ENCODE data around the gene KRT27. TPM values are rescaled to one million over a fixed set of nuclear protein-coding genes. Genes with fewer than 3 reads are reported as not detected.

The KRT27 gene
- total and polyA plus RNA-seq, 2 experiments from 2014 or later, result not detected

DNA sequence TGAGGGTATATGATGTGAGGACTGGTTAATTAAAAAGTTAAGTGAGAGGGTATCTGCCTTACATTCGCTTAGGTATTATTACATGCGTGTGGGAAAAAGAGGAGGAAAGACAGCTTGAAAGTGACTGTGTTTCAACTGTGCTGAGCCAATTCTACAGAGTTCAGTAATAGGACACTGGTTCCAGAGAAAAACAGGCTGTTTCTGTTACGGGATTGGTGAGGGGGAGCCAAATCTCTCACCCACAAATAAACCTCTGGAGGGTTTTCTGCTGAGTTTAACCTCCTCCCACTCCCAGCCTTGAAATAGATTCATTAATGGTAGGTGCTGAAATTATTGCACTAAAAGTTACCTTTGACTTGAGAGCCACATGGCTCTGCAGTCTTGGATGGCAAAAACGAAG is 6.4 kb downstream of the KRT27 start:
- H3K4me1 ChIP-seq (ENCODE audit: insufficient read depth), result no peaks in the 10 kb centered on the region
- H3K27me3 Mint-ChIP-seq (ENCODE audit: insufficient read depth, low read depth, poor library complexity), result peaks cover 6% of the 10 kb centered on the region
- no peaks in the 10 kb centered on the region for H3K36me3 Mint-ChIP-seq (ENCODE audit: low read depth)
- H3K4me1 Mint-ChIP-seq, result no peaks in the 10 kb centered on the region
- H3K79me2 ChIP-seq (replicated peaks; ENCODE audit: insufficient read depth), result no peaks in the 10 kb centered on the region
- no peaks in the 10 kb centered on the region for H3K9me3 Mint-ChIP-seq
- no peak overlapping the region for H3K4me3 Mint-ChIP-seq
- no peaks in the 10 kb centered on the region for H4K20me1 ChIP-seq (replicated peaks; ENCODE audit: insufficient read depth)
- ATAC-seq (no peak), DNase-seq (ENCODE audit: low spot score) (no peak)
- H3K27me3 ChIP-seq (ENCODE audit: insufficient read depth), result peaks cover 15% of the 10 kb centered on the region
- H2AFZ ChIP-seq, result peak overlapping the region; percentile 19; the same call in 1 of the 2 replicates
- H3K36me3 ChIP-seq (ENCODE audit: insufficient read depth), result no peaks in the 10 kb centered on the region
- no peak overlapping the region for H3K4me2 ChIP-seq
- no peaks in the 10 kb centered on the region for H3F3A ChIP-seq (replicated peaks; ENCODE audit: low read depth)
- TF ChIP-seq, protein P1, sequence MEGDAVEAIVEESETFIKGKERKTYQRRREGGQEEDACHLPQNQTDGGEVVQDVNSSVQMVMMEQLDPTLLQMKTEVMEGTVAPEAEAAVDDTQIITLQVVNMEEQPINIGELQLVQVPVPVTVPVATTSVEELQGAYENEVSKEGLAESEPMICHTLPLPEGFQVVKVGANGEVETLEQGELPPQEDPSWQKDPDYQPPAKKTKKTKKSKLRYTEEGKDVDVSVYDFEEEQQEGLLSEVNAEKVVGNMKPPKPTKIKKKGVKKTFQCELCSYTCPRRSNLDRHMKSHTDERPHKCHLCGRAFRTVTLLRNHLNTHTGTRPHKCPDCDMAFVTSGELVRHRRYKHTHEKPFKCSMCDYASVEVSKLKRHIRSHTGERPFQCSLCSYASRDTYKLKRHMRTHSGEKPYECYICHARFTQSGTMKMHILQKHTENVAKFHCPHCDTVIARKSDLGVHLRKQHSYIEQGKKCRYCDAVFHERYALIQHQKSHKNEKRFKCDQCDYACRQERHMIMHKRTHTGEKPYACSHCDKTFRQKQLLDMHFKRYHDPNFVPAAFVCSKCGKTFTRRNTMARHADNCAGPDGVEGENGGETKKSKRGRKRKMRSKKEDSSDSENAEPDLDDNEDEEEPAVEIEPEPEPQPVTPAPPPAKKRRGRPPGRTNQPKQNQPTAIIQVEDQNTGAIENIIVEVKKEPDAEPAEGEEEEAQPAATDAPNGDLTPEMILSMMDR (conservative IDR thresholded peaks at IDR 0.05; ENCODE audit: low read depth in 2 of 2), result no peak
- TF ChIP-seq, protein P2, sequence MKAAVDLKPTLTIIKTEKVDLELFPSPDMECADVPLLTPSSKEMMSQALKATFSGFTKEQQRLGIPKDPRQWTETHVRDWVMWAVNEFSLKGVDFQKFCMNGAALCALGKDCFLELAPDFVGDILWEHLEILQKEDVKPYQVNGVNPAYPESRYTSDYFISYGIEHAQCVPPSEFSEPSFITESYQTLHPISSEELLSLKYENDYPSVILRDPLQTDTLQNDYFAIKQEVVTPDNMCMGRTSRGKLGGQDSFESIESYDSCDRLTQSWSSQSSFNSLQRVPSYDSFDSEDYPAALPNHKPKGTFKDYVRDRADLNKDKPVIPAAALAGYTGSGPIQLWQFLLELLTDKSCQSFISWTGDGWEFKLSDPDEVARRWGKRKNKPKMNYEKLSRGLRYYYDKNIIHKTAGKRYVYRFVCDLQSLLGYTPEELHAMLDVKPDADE (IDR thresholded peaks at IDR 0.05), result no peak
- no peak for TF ChIP-seq CREB1 (CRISPR knock-in tag; IDR thresholded peaks at IDR 0.05; ENCODE audit: low read depth)
- no peak for TF ChIP-seq EZH2phosphoT487 (IDR thresholded peaks at IDR 0.05; ENCODE audit: unreplicated experiment)
- TF ChIP-seq, protein P3, sequence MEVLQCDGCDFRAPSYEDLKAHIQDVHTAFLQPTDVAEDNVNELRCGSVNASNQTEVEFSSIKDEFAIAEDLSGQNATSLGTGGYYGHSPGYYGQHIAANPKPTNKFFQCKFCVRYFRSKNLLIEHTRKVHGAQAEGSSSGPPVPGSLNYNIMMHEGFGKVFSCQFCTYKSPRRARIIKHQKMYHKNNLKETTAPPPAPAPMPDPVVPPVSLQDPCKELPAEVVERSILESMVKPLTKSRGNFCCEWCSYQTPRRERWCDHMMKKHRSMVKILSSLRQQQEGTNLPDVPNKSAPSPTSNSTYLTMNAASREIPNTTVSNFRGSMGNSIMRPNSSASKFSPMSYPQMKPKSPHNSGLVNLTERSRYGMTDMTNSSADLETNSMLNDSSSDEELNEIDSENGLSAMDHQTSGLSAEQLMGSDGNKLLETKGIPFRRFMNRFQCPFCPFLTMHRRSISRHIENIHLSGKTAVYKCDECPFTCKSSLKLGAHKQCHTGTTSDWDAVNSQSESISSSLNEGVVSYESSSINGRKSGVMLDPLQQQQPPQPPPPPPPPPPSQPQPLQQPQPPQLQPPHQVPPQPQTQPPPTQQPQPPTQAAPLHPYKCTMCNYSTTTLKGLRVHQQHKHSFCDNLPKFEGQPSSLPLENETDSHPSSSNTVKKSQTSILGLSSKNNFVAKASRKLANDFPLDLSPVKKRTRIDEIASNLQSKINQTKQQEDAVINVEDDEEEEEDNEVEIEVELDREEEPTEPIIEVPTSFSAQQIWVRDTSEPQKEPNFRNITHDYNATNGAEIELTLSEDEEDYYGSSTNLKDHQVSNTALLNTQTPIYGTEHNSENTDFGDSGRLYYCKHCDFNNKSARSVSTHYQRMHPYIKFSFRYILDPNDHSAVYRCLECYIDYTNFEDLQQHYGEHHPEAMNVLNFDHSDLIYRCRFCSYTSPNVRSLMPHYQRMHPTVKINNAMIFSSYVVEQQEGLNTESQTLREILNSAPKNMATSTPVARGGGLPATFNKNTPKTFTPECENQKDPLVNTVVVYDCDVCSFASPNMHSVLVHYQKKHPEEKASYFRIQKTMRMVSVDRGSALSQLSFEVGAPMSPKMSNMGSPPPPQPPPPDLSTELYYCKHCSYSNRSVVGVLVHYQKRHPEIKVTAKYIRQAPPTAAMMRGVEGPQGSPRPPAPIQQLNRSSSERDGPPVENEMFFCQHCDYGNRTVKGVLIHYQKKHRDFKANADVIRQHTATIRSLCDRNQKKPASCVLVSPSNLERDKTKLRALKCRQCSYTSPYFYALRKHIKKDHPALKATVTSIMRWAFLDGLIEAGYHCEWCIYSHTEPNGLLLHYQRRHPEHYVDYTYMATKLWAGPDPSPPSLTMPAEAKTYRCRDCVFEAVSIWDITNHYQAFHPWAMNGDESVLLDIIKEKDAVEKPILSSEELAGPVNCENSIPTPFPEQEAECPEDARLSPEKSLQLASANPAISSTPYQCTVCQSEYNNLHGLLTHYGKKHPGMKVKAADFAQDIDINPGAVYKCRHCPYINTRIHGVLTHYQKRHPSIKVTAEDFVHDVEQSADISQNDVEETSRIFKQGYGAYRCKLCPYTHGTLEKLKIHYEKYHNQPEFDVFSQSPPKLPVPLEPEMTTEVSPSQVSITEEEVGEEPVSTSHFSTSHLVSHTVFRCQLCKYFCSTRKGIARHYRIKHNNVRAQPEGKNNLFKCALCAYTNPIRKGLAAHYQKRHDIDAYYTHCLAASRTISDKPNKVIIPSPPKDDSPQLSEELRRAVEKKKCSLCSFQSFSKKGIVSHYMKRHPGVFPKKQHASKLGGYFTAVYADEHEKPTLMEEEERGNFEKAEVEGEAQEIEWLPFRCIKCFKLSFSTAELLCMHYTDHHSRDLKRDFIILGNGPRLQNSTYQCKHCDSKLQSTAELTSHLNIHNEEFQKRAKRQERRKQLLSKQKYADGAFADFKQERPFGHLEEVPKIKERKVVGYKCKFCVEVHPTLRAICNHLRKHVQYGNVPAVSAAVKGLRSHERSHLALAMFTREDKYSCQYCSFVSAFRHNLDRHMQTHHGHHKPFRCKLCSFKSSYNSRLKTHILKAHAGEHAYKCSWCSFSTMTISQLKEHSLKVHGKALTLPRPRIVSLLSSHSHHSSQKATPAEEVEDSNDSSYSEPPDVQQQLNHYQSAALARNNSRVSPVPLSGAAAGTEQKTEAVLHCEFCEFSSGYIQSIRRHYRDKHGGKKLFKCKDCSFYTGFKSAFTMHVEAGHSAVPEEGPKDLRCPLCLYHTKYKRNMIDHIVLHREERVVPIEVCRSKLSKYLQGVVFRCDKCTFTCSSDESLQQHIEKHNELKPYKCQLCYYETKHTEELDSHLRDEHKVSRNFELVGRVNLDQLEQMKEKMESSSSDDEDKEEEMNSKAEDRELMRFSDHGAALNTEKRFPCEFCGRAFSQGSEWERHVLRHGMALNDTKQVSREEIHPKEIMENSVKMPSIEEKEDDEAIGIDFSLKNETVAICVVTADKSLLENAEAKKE (CRISPR knock-in tag; IDR thresholded peaks at IDR 0.05), result no peak
- no peaks in the 10 kb centered on the region for H3K9me2 ChIP-seq (ENCODE audit: insufficient read depth)
- H3K27ac Mint-ChIP-seq, result no peak overlapping the region
- H3K4me3 ChIP-seq, result no peak overlapping the region
- H3K27ac ChIP-seq (ENCODE audit: low read depth), result no peak overlapping the region
